ENCODE measurements around the gene E2F7.

DNA sequence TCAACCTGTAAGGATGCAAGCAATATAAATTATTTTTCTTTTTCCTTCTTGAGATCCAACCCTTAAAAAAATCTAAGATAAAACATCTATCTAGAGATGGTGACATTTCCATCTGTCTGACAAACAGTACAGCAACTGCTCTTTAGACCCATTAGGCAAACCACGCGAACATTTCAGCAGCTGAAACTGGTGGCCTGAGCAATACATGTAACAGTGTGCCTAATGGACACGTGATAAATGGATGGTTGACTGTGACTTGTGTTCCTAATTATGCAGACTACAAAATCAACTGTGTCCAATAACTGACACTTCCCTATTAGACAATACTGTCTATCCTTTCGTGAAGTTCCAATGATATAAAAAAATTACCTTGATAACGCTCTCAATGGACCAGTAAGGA is 18.9 kb downstream of the E2F7 start:
- TF ChIP-seq, protein P1, sequence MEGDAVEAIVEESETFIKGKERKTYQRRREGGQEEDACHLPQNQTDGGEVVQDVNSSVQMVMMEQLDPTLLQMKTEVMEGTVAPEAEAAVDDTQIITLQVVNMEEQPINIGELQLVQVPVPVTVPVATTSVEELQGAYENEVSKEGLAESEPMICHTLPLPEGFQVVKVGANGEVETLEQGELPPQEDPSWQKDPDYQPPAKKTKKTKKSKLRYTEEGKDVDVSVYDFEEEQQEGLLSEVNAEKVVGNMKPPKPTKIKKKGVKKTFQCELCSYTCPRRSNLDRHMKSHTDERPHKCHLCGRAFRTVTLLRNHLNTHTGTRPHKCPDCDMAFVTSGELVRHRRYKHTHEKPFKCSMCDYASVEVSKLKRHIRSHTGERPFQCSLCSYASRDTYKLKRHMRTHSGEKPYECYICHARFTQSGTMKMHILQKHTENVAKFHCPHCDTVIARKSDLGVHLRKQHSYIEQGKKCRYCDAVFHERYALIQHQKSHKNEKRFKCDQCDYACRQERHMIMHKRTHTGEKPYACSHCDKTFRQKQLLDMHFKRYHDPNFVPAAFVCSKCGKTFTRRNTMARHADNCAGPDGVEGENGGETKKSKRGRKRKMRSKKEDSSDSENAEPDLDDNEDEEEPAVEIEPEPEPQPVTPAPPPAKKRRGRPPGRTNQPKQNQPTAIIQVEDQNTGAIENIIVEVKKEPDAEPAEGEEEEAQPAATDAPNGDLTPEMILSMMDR (IDR thresholded peaks at IDR 0.05): no peak
- TF ChIP-seq POLR2AphosphoS5 (IDR thresholded peaks at IDR 0.05; ENCODE audit: low read depth, low read length): no peak
- no peak for TF ChIP-seq EP300 (IDR thresholded peaks at IDR 0.05; ENCODE audit: borderline replicate concordance in 1 of 2, low read depth in 1 of 2, low read length in 1 of 2)
- TF ChIP-seq, protein P2, sequence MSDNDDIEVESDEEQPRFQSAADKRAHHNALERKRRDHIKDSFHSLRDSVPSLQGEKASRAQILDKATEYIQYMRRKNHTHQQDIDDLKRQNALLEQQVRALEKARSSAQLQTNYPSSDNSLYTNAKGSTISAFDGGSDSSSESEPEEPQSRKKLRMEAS (IDR thresholded peaks at IDR 0.05; ENCODE audit: low read depth): no peak
- TF ChIP-seq JUND (IDR thresholded peaks at IDR 0.05): no peak
- TF ChIP-seq ELF1 (IDR thresholded peaks at IDR 0.05): no peak
- no peak for TF ChIP-seq TAF1 (IDR thresholded peaks at IDR 0.05; ENCODE audit: borderline replicate concordance, low read depth, low read length)
- no peak for TF ChIP-seq RXRA (IDR thresholded peaks at IDR 0.05; ENCODE audit: borderline replicate concordance, low read depth)
- TF ChIP-seq CHD2 (IDR thresholded peaks at IDR 0.05; ENCODE audit: low read length, partially characterized antibody): no peak
- TF ChIP-seq SMC3 (IDR thresholded peaks at IDR 0.05; ENCODE audit: low read depth, low read length): no peak
- no peak for TF ChIP-seq RAD21 (IDR thresholded peaks at IDR 0.05; ENCODE audit: low read length)
- TF ChIP-seq, protein P3, sequence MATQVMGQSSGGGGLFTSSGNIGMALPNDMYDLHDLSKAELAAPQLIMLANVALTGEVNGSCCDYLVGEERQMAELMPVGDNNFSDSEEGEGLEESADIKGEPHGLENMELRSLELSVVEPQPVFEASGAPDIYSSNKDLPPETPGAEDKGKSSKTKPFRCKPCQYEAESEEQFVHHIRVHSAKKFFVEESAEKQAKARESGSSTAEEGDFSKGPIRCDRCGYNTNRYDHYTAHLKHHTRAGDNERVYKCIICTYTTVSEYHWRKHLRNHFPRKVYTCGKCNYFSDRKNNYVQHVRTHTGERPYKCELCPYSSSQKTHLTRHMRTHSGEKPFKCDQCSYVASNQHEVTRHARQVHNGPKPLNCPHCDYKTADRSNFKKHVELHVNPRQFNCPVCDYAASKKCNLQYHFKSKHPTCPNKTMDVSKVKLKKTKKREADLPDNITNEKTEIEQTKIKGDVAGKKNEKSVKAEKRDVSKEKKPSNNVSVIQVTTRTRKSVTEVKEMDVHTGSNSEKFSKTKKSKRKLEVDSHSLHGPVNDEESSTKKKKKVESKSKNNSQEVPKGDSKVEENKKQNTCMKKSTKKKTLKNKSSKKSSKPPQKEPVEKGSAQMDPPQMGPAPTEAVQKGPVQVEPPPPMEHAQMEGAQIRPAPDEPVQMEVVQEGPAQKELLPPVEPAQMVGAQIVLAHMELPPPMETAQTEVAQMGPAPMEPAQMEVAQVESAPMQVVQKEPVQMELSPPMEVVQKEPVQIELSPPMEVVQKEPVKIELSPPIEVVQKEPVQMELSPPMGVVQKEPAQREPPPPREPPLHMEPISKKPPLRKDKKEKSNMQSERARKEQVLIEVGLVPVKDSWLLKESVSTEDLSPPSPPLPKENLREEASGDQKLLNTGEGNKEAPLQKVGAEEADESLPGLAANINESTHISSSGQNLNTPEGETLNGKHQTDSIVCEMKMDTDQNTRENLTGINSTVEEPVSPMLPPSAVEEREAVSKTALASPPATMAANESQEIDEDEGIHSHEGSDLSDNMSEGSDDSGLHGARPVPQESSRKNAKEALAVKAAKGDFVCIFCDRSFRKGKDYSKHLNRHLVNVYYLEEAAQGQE (IDR thresholded peaks at IDR 0.05; ENCODE audit: low read depth, low read length): no peak
- TF ChIP-seq SIN3A (IDR thresholded peaks at IDR 0.05; ENCODE audit: borderline replicate concordance, low read depth, low read length): no peak
- TF ChIP-seq, protein P4, sequence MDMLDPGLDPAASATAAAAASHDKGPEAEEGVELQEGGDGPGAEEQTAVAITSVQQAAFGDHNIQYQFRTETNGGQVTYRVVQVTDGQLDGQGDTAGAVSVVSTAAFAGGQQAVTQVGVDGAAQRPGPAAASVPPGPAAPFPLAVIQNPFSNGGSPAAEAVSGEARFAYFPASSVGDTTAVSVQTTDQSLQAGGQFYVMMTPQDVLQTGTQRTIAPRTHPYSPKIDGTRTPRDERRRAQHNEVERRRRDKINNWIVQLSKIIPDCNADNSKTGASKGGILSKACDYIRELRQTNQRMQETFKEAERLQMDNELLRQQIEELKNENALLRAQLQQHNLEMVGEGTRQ (IDR thresholded peaks at IDR 0.05; ENCODE audit: borderline replicate concordance, low read depth, low read length): no peak

Measured in SK-N-SH (cell line).